Measurements from ENCODE around the gene CBR3.

GRCh38 chr21:36100971-36101641 lies 33.8 kb upstream of the CBR3 start:
- TF ChIP-seq, protein P1, sequence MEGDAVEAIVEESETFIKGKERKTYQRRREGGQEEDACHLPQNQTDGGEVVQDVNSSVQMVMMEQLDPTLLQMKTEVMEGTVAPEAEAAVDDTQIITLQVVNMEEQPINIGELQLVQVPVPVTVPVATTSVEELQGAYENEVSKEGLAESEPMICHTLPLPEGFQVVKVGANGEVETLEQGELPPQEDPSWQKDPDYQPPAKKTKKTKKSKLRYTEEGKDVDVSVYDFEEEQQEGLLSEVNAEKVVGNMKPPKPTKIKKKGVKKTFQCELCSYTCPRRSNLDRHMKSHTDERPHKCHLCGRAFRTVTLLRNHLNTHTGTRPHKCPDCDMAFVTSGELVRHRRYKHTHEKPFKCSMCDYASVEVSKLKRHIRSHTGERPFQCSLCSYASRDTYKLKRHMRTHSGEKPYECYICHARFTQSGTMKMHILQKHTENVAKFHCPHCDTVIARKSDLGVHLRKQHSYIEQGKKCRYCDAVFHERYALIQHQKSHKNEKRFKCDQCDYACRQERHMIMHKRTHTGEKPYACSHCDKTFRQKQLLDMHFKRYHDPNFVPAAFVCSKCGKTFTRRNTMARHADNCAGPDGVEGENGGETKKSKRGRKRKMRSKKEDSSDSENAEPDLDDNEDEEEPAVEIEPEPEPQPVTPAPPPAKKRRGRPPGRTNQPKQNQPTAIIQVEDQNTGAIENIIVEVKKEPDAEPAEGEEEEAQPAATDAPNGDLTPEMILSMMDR (conservative IDR thresholded peaks at IDR 0.05) = no peak
- TF ChIP-seq EZH2 (IDR thresholded peaks at IDR 0.05; ENCODE audit: low read depth) = no peak

Data from PC-9 (cell line).